Body of pancreas (tissue), 4 donors: ENCODE results near the gene CNTNAP2. TPM values are rescaled to one million over a fixed set of nuclear protein-coding genes. Genes with fewer than 3 reads are reported as not detected.
"Not testable (repeated sequence)": the region's sequence is repeated elsewhere in the genome, so short reads cannot be mapped to it uniquely, and the experiment has no call there.

Experiments used
- ATAC-seq: fragments of 150-250 bp; one replicate; pipeline ENCODE4 v1.9.1; 2016
- DNase-seq, 4 donors: peaks; one replicate each; pipeline ENCODE4 v3.0.0-alpha.2; 2019
- H3K27ac ChIP-seq, 4 donors: fragments of 200-600 bp; sonication (generic); 1 replicate in 3 of 4; 2 replicates in 1 of 4; pipeline versions ENCODE4 v1.5.1 to v1.6.1; 2016 to 2019; ENCODE audit warnings: mild to moderate bottlenecking in 1 of 4, mixed read lengths in 1 of 4, moderate library complexity in 1 of 4
- H3K27me3 ChIP-seq, 2 donors: fragments of 200-600 bp; sonication (generic); one replicate each; pipeline ENCODE4 v1.6.0; 2016; ENCODE audit warnings: mild to moderate bottlenecking in 1 of 2
- H3K36me3 ChIP-seq, 2 donors: fragments of 200-600 bp; sonication (generic); replicated peaks in 1 of 2; 2 replicates each; pipeline ENCODE4 v1.5.1; 2016; ENCODE audit warnings: low read depth in 2 of 2; ENCODE audit not compliant: insufficient read depth in 1 of 2
- H3K4me1 ChIP-seq: fragments of 200-600 bp; sonication (generic); one replicate; pipeline ENCODE4 v1.6.0; 2016
- H3K4me3 ChIP-seq, 2 donors: fragments of 200-600 bp; sonication (generic); 1 replicate in 1 of 2; 2 replicates in 1 of 2; pipeline ENCODE4 v1.5.1; 2016 to 2019
- H3K9me3 ChIP-seq, 3 donors: fragments of 200-600 bp; sonication (generic); 1 replicate in 2 of 3; 2 replicates in 1 of 3; pipeline ENCODE4 v1.5.1; 2016
- CTCF ChIP-seq, 7 experiments: fragments of 450-650 bp in 4 of 7; fragments of 200-600 bp in 3 of 7; sonication (generic) in 3 of 7; IDR thresholded peaks; one replicate each; pipeline ENCODE4 v1.5.1; 2016 to 2019; ENCODE audit warnings: antibody characterized with exemption in 7 of 7
- POLR2A ChIP-seq, 3 donors: fragments of 450-650 bp; IDR thresholded peaks; one replicate each; pipeline ENCODE4 v1.6.1; 2016; ENCODE audit warnings: antibody characterized with exemption in 3 of 3, mild to moderate bottlenecking in 2 of 3
- WGBS, 2 donors: methylation state at CpG; one replicate each; pipeline ENCODE4 v1.1.5; 2017; 5-methylcytosine and 5-hydroxymethylcytosine counted together
- intact Hi-C: fragments of 100-400 bp; cut with DNase I; formaldehyde crosslinking; loops from one replicate; pipeline ENCODE4 v1.15.1; 2023
- total RNA-seq, 2 donors: library from RNA; depleted of rRNA; stranded (reverse); fragments of >200 nt; gene quantifications; one replicate each; pipeline ENCODE4 v1.1.0, GENCODE V29; 2016

Gene CNTNAP2
- total RNA-seq, 2 donors from 2014 or later, result 1.0 TPM; not detected in 1

DNA sequence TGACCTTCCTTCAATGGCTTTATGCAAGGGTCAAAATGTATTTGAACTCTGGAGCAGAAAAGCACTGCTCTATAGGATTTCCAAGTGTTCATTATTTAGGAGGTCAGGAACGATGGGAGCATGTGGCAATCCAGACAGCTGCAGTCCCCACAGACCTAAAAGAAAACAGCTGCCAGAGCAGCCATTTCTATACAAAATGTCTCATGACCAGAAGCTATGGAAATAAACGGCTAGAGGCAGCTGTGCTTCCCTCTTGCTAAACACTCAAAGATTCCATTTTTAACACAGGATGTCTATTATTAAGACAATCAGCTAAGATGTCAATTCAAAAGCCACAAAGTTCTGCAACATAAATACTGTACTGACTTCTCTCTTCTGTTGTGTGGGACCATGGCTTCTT, 1594.8 kb downstream of the CNTNAP2 start:
- Histone ChIP-seq H3K27ac (no peak overlapping the region), H3K4me1 (no peaks in the 10 kb centered on the region), H3K27me3 (no peaks in the 10 kb centered on the region), H3K4me3 (no peak overlapping the region), H3K9me3 (peaks cover 0 to 8% (median 0%) of the 10 kb centered on the region in 3 donors), H3K36me3 (no peaks in the 10 kb centered on the region)
- DNase-seq, result no peak
- 21 to 26% methylated on average over 2 of the region's 2 CpGs for WGBS, 2 donors
- ATAC-seq, result no peak
- intact Hi-C loops, result no loop called here
- no peak for TF ChIP-seq CTCF (IDR thresholded peaks at IDR 0.05)
- no peak for TF ChIP-seq POLR2A (IDR thresholded peaks at IDR 0.05)

GRCh38 chr7:147721962-147722830, 1605.6 kb downstream of the CNTNAP2 start:
- no peaks in the 10 kb centered on the region for H3K4me1 ChIP-seq
- H3K27me3 ChIP-seq, result no peaks in the 10 kb centered on the region
- H3K9me3 ChIP-seq, result no peaks in the 10 kb centered on the region
- TF ChIP-seq CTCF (IDR thresholded peaks at IDR 0.05) (no peak), POLR2A (IDR thresholded peaks at IDR 0.05) (no peak)
- 56 to 59% methylated on average over 6 of the region's 6 CpGs for WGBS, 2 donors
- no peak overlapping the region for H3K4me3 ChIP-seq
- intact Hi-C loops, result no loop called here
- DNase-seq (no peak), ATAC-seq (no peak)
- H3K36me3 ChIP-seq, result no peaks in the 10 kb centered on the region
- no peak overlapping the region for H3K27ac ChIP-seq

DNA sequence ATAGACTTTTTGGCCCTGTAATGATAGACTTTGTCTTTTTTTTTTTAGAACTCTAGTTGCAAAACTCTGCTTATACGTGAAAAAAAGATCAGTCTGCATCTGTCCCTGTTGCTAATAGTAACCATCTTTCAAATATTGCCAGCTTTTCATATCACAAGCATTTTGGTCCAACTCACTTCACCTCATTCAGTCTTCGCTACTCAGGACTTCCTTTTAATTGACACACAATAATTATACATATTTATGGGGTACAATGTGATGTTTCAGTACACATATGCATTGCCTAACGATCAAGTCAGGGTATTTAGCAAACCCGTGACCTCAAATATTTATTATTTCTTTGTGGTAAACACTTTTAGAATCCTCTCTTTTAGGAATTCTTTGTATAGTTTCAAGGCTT, 1606.9 kb downstream of the CNTNAP2 start:
- H3K9me3 ChIP-seq, result no peaks in the 10 kb centered on the region
- no peak for TF ChIP-seq POLR2A (IDR thresholded peaks at IDR 0.05)
- no peak for TF ChIP-seq CTCF (IDR thresholded peaks at IDR 0.05)
- H3K4me3 ChIP-seq, result no peak overlapping the region
- no peaks in the 10 kb centered on the region for H3K4me1 ChIP-seq
- ATAC-seq, result no peak
- H3K27me3 ChIP-seq, result no peaks in the 10 kb centered on the region
- intact Hi-C loops, result no loop called here
- WGBS, 2 donors, result 45 to 65% methylated on average over 4 of the region's 4 CpGs
- no peaks in the 10 kb centered on the region for H3K36me3 ChIP-seq
- H3K27ac ChIP-seq, result no peak overlapping the region
- no peak for DNase-seq

- H3K4me1 ChIP-seq, result no peaks in the 10 kb centered on the region
- ATAC-seq, result no peak
- intact Hi-C loops, result no loop called here
- no peaks in the 10 kb centered on the region for H3K36me3 ChIP-seq
- DNase-seq, result no peak
- TF ChIP-seq CTCF (IDR thresholded peaks at IDR 0.05) (no peak), POLR2A (IDR thresholded peaks at IDR 0.05) (no peak)
- no peaks in the 10 kb centered on the region for H3K9me3 ChIP-seq
- H3K27me3 ChIP-seq, result no peaks in the 10 kb centered on the region
- 30 to 39% methylated on average over 2 of the region's 2 CpGs for WGBS, 2 donors
- H3K4me3 ChIP-seq, result no peak overlapping the region
- no peak overlapping the region for H3K27ac ChIP-seq
Observed at GRCh38 chr7:147731311-147731710, 1614.7 kb downstream of the CNTNAP2 start.

DNA sequence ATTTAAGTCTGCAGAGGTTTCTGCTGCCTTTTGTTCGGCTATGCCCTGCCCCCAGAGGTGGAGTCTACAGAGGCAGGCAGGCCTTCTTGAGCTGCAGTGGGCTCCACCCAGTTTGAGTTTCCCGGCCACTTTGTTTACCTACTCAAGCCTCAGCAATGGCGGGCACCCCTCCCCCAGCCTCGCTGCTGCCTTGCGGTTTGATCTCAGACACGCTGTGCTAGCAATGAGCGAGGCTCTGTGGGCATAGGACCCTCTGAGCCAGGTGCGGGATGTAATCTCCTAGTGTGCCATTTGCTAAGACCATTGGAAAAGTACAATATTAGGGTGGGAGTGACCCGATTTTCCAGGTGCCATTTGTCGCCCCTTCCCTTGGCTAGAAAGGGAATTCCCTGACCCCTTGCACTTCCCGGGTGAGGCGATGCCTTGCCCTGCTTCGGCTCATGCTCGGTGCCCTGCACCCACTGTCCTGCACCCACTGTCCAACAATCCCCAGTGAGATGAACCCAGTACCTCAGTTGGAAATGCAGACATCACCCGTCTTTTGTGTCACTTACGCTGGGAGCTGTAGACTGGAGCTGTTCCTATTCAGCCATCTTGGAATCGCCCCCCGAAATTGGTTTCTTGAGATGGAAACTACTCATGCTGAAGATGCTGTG, 1621.1 kb downstream of the CNTNAP2 start:
- H3K27ac ChIP-seq, ATAC-seq, intact Hi-C loops, DNase-seq, H3K4me1 ChIP-seq, H3K36me3 ChIP-seq, H3K4me3 ChIP-seq, H3K9me3 ChIP-seq, H3K27me3 ChIP-seq: not testable (repeated sequence)
- WGBS, 2 donors, result 83 to 86% methylated on average over 13 to 18 of the region's 18 CpGs
